Measurements from ENCODE around the gene CTBP1.

CTBP1 gene

GRCh38 chr4:1289207-1290164 lies 40.6 kb upstream of the CTBP1 start, which contains the start of gene MAEA:
Gene MAEA (plus strand): TSS chr4:1289891. CDS start chr4:1289914, 23 bp downstream.
- no peak within 1 kb of the TSS for H3K27ac ChIP-seq (replicated peaks; ENCODE audit: low read length)
- no CpG with 5 or more reads among the region's 95 CpGs for WGBS, 2 donors (ENCODE audit: extremely low coverage in 2 of 2, insufficient read length in 2 of 2, insufficient replicate concordance in 1 of 2)
- H2BK15ac ChIP-seq (ENCODE audit: low read length): no peak within 1 kb of the TSS
- H3K18ac ChIP-seq (ENCODE audit: low read length): peak within 1 kb of the TSS; percentile 94
- peaks cover 4 to 6% of the 10 kb centered on the region in 2 donors for H3K36me3 ChIP-seq (replicated peaks in 1 of 2; ENCODE audit: control insufficient read depth in 2 of 2, insufficient read depth in 2 of 2, low read length in 2 of 2)
- peak within 1 kb of the TSS; percentile 70 for H3K4ac ChIP-seq (ENCODE audit: low read length)
- H2AFZ ChIP-seq (ENCODE audit: low read length): peak within 1 kb of the TSS; percentile 96
- H3K4me2 ChIP-seq (ENCODE audit: insufficient read depth, low read length, poor library complexity, severe bottlenecking): peak within 1 kb of the TSS; percentile 93
- H3K23ac ChIP-seq (ENCODE audit: low read depth, low read length, poor library complexity): peak within 1 kb of the TSS; percentile 98
- H3K9me3 ChIP-seq (replicated peaks in 1 of 2; ENCODE audit: control insufficient read depth in 2 of 2, insufficient read depth in 1 of 2, low read depth in 1 of 2, low read length in 2 of 2): peaks cover 4 to 5% of the 10 kb centered on the region in 2 donors
- peak within 1 kb of the TSS; percentile 95 for H2BK12ac ChIP-seq (ENCODE audit: low read length)
- DNase-seq (ENCODE audit: low spot score): peak; percentile 95
- H4K8ac ChIP-seq (ENCODE audit: low read depth, low read length): peak within 1 kb of the TSS; percentile 57
- H3K4me1 ChIP-seq (ENCODE audit: control insufficient read depth in 2 of 2, insufficient read depth in 1 of 2, low read depth in 1 of 2, low read length in 2 of 2): peaks cover 11 to 12% of the 10 kb centered on the region in 2 donors
- peak within 1 kb of the TSS; percentile 98 for H3K9ac ChIP-seq (ENCODE audit: low read depth, low read length, poor library complexity)
- H3K4me3 ChIP-seq (ENCODE audit: low read length in 2 of 2): peak within 1 kb of the TSS; percentile 94 to 100
- peak within 1 kb of the TSS; percentile 65 for H2BK120ac ChIP-seq (ENCODE audit: low read depth, low read length)
- peak within 1 kb of the TSS; percentile 79 for H2BK5ac ChIP-seq (ENCODE audit: low read length)
- H3K27me3 ChIP-seq (ENCODE audit: control insufficient read depth in 3 of 3, insufficient read depth in 3 of 3, low read depth in 1 of 3, low read length in 3 of 3): no peaks in the 10 kb centered on the region
- H3K79me1 ChIP-seq (ENCODE audit: low read depth, low read length): peaks cover 15% of the 10 kb centered on the region
- H4K91ac ChIP-seq (ENCODE audit: low read depth, low read length, poor library complexity): no peak within 1 kb of the TSS
- H2AK5ac ChIP-seq (ENCODE audit: low read depth, low read length): peak within 1 kb of the TSS; percentile 98
- H3K14ac ChIP-seq (ENCODE audit: low read length): peak within 1 kb of the TSS; percentile 92

- DNase-seq (ENCODE audit: low spot score): no peak
- peak overlapping the region; percentile 82 for H3K4me2 ChIP-seq (ENCODE audit: insufficient read depth, low read length, poor library complexity, severe bottlenecking)
- peaks cover 9 to 12% of the 10 kb centered on the region in 2 donors for H3K4me1 ChIP-seq (ENCODE audit: control insufficient read depth in 2 of 2, insufficient read depth in 1 of 2, low read depth in 1 of 2, low read length in 2 of 2)
- H4K8ac ChIP-seq (ENCODE audit: low read depth, low read length): no peak overlapping the region
- no peak overlapping the region for H2AK5ac ChIP-seq (ENCODE audit: low read depth, low read length)
- H4K91ac ChIP-seq (ENCODE audit: low read depth, low read length, poor library complexity): no peak overlapping the region
- H2BK5ac ChIP-seq (ENCODE audit: low read length): no peak overlapping the region
- H3K9me3 ChIP-seq (replicated peaks in 1 of 2; ENCODE audit: control insufficient read depth in 2 of 2, insufficient read depth in 1 of 2, low read depth in 1 of 2, low read length in 2 of 2): peaks cover 4 to 5% of the 10 kb centered on the region in 2 donors
- no peaks in the 10 kb centered on the region for H3K27me3 ChIP-seq (ENCODE audit: control insufficient read depth in 3 of 3, insufficient read depth in 3 of 3, low read depth in 1 of 3, low read length in 3 of 3)
- H3K4ac ChIP-seq (ENCODE audit: low read length): no peak overlapping the region
- peaks cover 4 to 6% of the 10 kb centered on the region in 2 donors for H3K36me3 ChIP-seq (replicated peaks in 1 of 2; ENCODE audit: control insufficient read depth in 2 of 2, insufficient read depth in 2 of 2, low read length in 2 of 2)
- no peak overlapping the region for H3K27ac ChIP-seq (replicated peaks; ENCODE audit: low read length)
- no peak overlapping the region for H2BK15ac ChIP-seq (ENCODE audit: low read length)
- no peak overlapping the region for H3K18ac ChIP-seq (ENCODE audit: low read length)
- no peak overlapping the region for H3K14ac ChIP-seq (ENCODE audit: low read length)
- H3K4me3 ChIP-seq (ENCODE audit: low read length in 2 of 2): peak overlapping the region in 1 of 2 donors; percentile 94
- H2BK12ac ChIP-seq (ENCODE audit: low read length): no peak overlapping the region
- H2AFZ ChIP-seq (ENCODE audit: low read length): peak overlapping the region; percentile 96
- H3K79me1 ChIP-seq (ENCODE audit: low read depth, low read length): peaks cover 13% of the 10 kb centered on the region
- H3K23ac ChIP-seq (ENCODE audit: low read depth, low read length, poor library complexity): no peak overlapping the region
- H3K9ac ChIP-seq (ENCODE audit: low read depth, low read length, poor library complexity): no peak overlapping the region
- H2BK120ac ChIP-seq (ENCODE audit: low read depth, low read length): no peak overlapping the region
- whole genome bisulfite sequencing, 2 donors (ENCODE audit: extremely low coverage in 2 of 2, insufficient read length in 2 of 2, insufficient replicate concordance in 1 of 2): no CpG with 5 or more reads among the region's 7 CpGs
Observed at GRCh38 chr4:1288786-1289185, 39.9 kb upstream of the CTBP1 start.

- Histone ChIP-seq H2AK5ac (ENCODE audit: low read depth, low read length) (no peak overlapping the region), H3K36me3 (replicated peaks in 1 of 2; ENCODE audit: control insufficient read depth in 2 of 2, insufficient read depth in 2 of 2, low read length in 2 of 2) (no peaks in the 10 kb centered on the region), H2BK5ac (ENCODE audit: low read length) (no peak overlapping the region), H3K9ac (ENCODE audit: low read depth, low read length, poor library complexity) (no peak overlapping the region), H2AFZ (ENCODE audit: low read length) (no peak overlapping the region), H3K4me2 (ENCODE audit: insufficient read depth, low read length, poor library complexity, severe bottlenecking) (no peak overlapping the region), H4K8ac (ENCODE audit: low read depth, low read length) (no peak overlapping the region), H2BK15ac (ENCODE audit: low read length) (no peak overlapping the region), H3K4me3 (ENCODE audit: low read length in 2 of 2) (no peak overlapping the region), H3K9me3 (replicated peaks in 1 of 2; ENCODE audit: control insufficient read depth in 2 of 2, insufficient read depth in 1 of 2, low read depth in 1 of 2, low read length in 2 of 2) (peaks cover 4 to 7% of the 10 kb centered on the region in 2 donors), H4K91ac (ENCODE audit: low read depth, low read length, poor library complexity) (peak overlapping the region; percentile 8), H2BK120ac (ENCODE audit: low read depth, low read length) (no peak overlapping the region), H2BK12ac (ENCODE audit: low read length) (no peak overlapping the region), H3K4ac (ENCODE audit: low read length) (no peak overlapping the region), H3K14ac (ENCODE audit: low read length) (no peak overlapping the region), H3K18ac (ENCODE audit: low read length) (no peak overlapping the region), H3K79me1 (ENCODE audit: low read depth, low read length) (peaks cover 4% of the 10 kb centered on the region), H3K27ac (replicated peaks; ENCODE audit: low read length) (no peak overlapping the region), H3K4me1 (ENCODE audit: control insufficient read depth in 2 of 2, insufficient read depth in 1 of 2, low read depth in 1 of 2, low read length in 2 of 2) (peaks cover 5 to 9% of the 10 kb centered on the region in 2 donors), H3K27me3 (ENCODE audit: control insufficient read depth in 3 of 3, insufficient read depth in 3 of 3, low read depth in 1 of 3, low read length in 3 of 3) (no peaks in the 10 kb centered on the region), H3K23ac (ENCODE audit: low read depth, low read length, poor library complexity) (no peak overlapping the region)
- no CpG with 5 or more reads among the region's 21 CpGs for WGBS, 2 donors (ENCODE audit: extremely low coverage in 2 of 2, insufficient read length in 2 of 2, insufficient replicate concordance in 1 of 2)
- DNase-seq (ENCODE audit: low spot score): no peak
Observed at GRCh38 chr4:1285790-1286553, 37.0 kb upstream of the CTBP1 start.

All from neuronal stem cell (in vitro differentiated cells).